ENCODE data around the gene TFDP2. TPM values are rescaled to one million over a fixed set of nuclear protein-coding genes. Genes with fewer than 3 reads are reported as not detected.
"Not testable (repeated sequence)": the region's sequence is repeated elsewhere in the genome, so short reads cannot be mapped to it uniquely, and the experiment has no call there.

TFDP2 gene
- total and polyA plus RNA-seq, 10 of the 15 experiments (the other 5 are each of a cell fraction or from before 2014, with no cell fraction given) = 28.3 to 100 (median 49.7) TPM

- in situ Hi-C loops (cut with MboI) (no loop called here), intact Hi-C loops (cut with micrococcal nuclease; ENCODE audit: unreplicated experiment) (no loop called here)
- Histone ChIP-seq H3K4me2 (ENCODE audit: control insufficient read depth, insufficient read depth) (no peak overlapping the region), H3K27me3 (replicated peaks in 1 of 2; ENCODE audit: control insufficient read depth in 2 of 2, insufficient read depth in 2 of 2, low read length in 1 of 2) (no peaks in the 10 kb centered on the region), H3K79me2 (ENCODE audit: control insufficient read depth, insufficient read depth, low read length) (no peaks in the 10 kb centered on the region), H3K36me3 (ENCODE audit: control insufficient read depth in 2 of 2, insufficient read depth in 2 of 2, low read length in 1 of 2) (no peaks in the 10 kb centered on the region), H3K4me3 (no peak overlapping the region), H3K9me3 (replicated peaks; ENCODE audit: control insufficient read depth, insufficient read depth, low read length) (no peaks in the 10 kb centered on the region), H3K27ac (ENCODE audit: control insufficient read depth, insufficient read depth) (no peak overlapping the region), H2AFZ (ENCODE audit: control insufficient read depth, low read depth, low read length) (no peak overlapping the region), H3K9ac (ENCODE audit: control insufficient read depth, insufficient read depth, low read length) (no peak overlapping the region), H4K20me1 (ENCODE audit: control insufficient read depth, insufficient read depth) (no peaks in the 10 kb centered on the region), H3K4me1 (ENCODE audit: control insufficient read depth, insufficient read depth, low read length) (no peaks in the 10 kb centered on the region)
- ChIA-PET POLR2A (no interaction called here), RAD21 (ENCODE audit: unreplicated experiment) (no interaction called here), SMC1A (ENCODE audit: uncharacterized antibody, unreplicated experiment) (interaction anchor here (1.2 kb wide), 2 partner anchors 10 to 12 kb away, joined by 3 to 4 read pairs; no protein-coding TSS in a partner anchor), CTCF (no interaction called here)
- FAIRE-seq (no peak), DNase-seq (ENCODE audit: low read depth, low spot score) (no peak), ATAC-seq (no peak)
- TF ChIP-seq E2F4 (IDR thresholded peaks at IDR 0.05; ENCODE audit: low read depth, low read length) (no peak), RBBP5 (conservative IDR thresholded peaks at IDR 0.05) (no peak), LARP7 (IDR thresholded peaks at IDR 0.05) (no peak), RUNX3 (IDR thresholded peaks at IDR 0.05; ENCODE audit: low read length) (peak; percentile 41; the same call in 1 of the 2 replicates), CHD4 (IDR thresholded peaks at IDR 0.05) (no peak)
- WGBS (ENCODE audit: insufficient coverage, insufficient replicate concordance, low lambda C conversion rate, missing lambda C conversion rate) = 31% methylated on average over 2 of the region's 2 CpGs
- no TSS peak for BruUV-seq (replicated peaks)
Observed at GRCh38 chr3:142095841-142096240, 53.5 kb downstream of the TFDP2 start.

DNA sequence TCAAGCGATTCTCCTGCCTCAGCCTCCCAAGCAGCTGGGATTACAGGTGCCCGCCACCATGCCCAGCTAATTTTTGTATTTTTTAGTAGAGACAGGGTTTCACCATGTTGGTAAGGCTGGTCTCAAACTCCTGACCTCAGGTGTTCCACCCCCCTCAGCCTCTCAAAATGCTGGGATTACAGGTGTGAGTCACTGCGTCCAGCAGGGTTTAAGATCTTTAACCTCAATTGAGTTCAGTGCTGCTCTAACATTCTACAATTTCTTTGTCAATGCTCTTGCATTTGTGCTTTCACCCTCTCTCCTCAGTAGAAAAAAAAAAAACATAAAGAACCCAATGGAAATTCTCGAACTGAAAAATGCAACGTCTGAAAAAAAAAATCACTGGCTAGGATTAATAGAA, 60.4 kb downstream of the TFDP2 start:
- H3K36me3 ChIP-seq (ENCODE audit: control insufficient read depth in 2 of 2, insufficient read depth in 2 of 2, low read length in 1 of 2); H3K4me3 ChIP-seq; H3K4me1 ChIP-seq (ENCODE audit: control insufficient read depth, insufficient read depth, low read length); CTCF ChIA-PET; H3K9me3 ChIP-seq (replicated peaks; ENCODE audit: control insufficient read depth, insufficient read depth, low read length); BruUV-seq (replicated peaks); DNase-seq (ENCODE audit: low read depth, low spot score); H3K4me2 ChIP-seq (ENCODE audit: control insufficient read depth, insufficient read depth); H2AFZ ChIP-seq (ENCODE audit: control insufficient read depth, low read depth, low read length); H4K20me1 ChIP-seq (ENCODE audit: control insufficient read depth, insufficient read depth); H3K9ac ChIP-seq (ENCODE audit: control insufficient read depth, insufficient read depth, low read length); H3K79me2 ChIP-seq (ENCODE audit: control insufficient read depth, insufficient read depth, low read length); intact Hi-C loops (cut with micrococcal nuclease; ENCODE audit: unreplicated experiment); H3K27ac ChIP-seq (ENCODE audit: control insufficient read depth, insufficient read depth); H3K27me3 ChIP-seq (replicated peaks in 1 of 2; ENCODE audit: control insufficient read depth in 2 of 2, insufficient read depth in 2 of 2, low read length in 1 of 2); FAIRE-seq; ATAC-seq; in situ Hi-C loops (cut with MboI): not testable (repeated sequence)
- ChIA-PET POLR2A (interaction anchor here (0.7 kb wide), 1 partner anchor 30 kb away, joined by 3 read pairs; no protein-coding TSS in a partner anchor), RAD21 (ENCODE audit: unreplicated experiment) (interaction anchor here (0.7 kb wide), 1 partner anchor 12 kb away, joined by 4 read pairs; no protein-coding TSS in a partner anchor), SMC1A (ENCODE audit: uncharacterized antibody, unreplicated experiment) (interaction anchor here (1.3 kb wide), 1 partner anchor 24 kb away, joined by 3 read pairs; no protein-coding TSS in a partner anchor)
- 78% methylated on average over 5 of the region's 5 CpGs for WGBS (ENCODE audit: insufficient coverage, insufficient replicate concordance, low lambda C conversion rate, missing lambda C conversion rate)
